Ishikawa (cell line): ENCODE data around the gene CRNKL1.

ENCODE experiments used
- CEBPB ChIP-seq: IDR thresholded peaks from 2 replicates; pipeline ENCODE4 v1.6.1; 2012
- EP300 ChIP-seq: IDR thresholded peaks from 2 replicates; pipeline ENCODE4 v1.6.1; 2012; ENCODE audit warnings: borderline replicate concordance
- FOXM1 ChIP-seq: IDR thresholded peaks from 2 replicates; pipeline ENCODE4 v1.6.1; 2012; ENCODE audit warnings: low read depth, borderline replicate concordance
- NFIC ChIP-seq: IDR thresholded peaks from 2 replicates; pipeline ENCODE4 v1.6.1; 2012
- RAD21 ChIP-seq: IDR thresholded peaks from 2 replicates; pipeline ENCODE4 v1.6.1; 2012; ENCODE audit warnings: low read depth
- TAF1 ChIP-seq: IDR thresholded peaks from 2 replicates; pipeline ENCODE4 v1.6.1; 2012; ENCODE audit warnings: low read depth, mild to moderate bottlenecking
- TF ChIP-seq, protein P1 (sequence below): IDR thresholded peaks from 2 replicates; pipeline ENCODE4 v1.6.1; 2012; ENCODE audit warnings: low read depth, mild to moderate bottlenecking
- TF ChIP-seq, protein P2 (sequence below): IDR thresholded peaks from 2 replicates; pipeline ENCODE4 v1.6.1; 2012
- TF ChIP-seq, protein P3 (sequence below): IDR thresholded peaks from 2 replicates; pipeline ENCODE4 v1.6.1; 2012

DNA sequence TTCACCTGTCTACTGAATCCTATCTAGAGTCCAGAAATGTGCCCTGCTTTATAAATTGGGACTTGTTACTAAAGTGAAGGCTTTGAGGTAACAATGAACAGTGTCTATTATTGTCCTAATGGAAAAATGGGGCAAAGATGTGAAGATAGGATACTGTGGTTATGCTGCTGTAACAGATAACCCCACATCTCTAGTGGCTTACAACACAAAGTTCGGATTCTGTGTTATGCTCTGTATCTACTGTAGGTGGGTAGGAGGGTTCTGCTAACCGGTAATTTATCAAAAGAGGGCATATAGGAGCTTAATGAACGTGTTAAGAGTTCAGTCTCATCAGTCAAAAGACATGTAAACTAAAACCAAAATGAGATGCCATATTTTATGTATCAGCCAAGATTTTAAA lies 28.9 kb downstream of the CRNKL1 start:
- TF ChIP-seq FOXM1 (no peak), CEBPB (no peak), EP300 (no peak), RAD21 (no peak), NFIC (no peak), TAF1 (no peak)
- TF ChIP-seq, protein P1, sequence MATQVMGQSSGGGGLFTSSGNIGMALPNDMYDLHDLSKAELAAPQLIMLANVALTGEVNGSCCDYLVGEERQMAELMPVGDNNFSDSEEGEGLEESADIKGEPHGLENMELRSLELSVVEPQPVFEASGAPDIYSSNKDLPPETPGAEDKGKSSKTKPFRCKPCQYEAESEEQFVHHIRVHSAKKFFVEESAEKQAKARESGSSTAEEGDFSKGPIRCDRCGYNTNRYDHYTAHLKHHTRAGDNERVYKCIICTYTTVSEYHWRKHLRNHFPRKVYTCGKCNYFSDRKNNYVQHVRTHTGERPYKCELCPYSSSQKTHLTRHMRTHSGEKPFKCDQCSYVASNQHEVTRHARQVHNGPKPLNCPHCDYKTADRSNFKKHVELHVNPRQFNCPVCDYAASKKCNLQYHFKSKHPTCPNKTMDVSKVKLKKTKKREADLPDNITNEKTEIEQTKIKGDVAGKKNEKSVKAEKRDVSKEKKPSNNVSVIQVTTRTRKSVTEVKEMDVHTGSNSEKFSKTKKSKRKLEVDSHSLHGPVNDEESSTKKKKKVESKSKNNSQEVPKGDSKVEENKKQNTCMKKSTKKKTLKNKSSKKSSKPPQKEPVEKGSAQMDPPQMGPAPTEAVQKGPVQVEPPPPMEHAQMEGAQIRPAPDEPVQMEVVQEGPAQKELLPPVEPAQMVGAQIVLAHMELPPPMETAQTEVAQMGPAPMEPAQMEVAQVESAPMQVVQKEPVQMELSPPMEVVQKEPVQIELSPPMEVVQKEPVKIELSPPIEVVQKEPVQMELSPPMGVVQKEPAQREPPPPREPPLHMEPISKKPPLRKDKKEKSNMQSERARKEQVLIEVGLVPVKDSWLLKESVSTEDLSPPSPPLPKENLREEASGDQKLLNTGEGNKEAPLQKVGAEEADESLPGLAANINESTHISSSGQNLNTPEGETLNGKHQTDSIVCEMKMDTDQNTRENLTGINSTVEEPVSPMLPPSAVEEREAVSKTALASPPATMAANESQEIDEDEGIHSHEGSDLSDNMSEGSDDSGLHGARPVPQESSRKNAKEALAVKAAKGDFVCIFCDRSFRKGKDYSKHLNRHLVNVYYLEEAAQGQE: no peak
- TF ChIP-seq, protein P2, sequence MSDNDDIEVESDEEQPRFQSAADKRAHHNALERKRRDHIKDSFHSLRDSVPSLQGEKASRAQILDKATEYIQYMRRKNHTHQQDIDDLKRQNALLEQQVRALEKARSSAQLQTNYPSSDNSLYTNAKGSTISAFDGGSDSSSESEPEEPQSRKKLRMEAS: no peak
- TF ChIP-seq, protein P3, sequence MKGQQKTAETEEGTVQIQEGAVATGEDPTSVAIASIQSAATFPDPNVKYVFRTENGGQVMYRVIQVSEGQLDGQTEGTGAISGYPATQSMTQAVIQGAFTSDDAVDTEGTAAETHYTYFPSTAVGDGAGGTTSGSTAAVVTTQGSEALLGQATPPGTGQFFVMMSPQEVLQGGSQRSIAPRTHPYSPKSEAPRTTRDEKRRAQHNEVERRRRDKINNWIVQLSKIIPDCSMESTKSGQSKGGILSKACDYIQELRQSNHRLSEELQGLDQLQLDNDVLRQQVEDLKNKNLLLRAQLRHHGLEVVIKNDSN: no peak
